ENCODE results near the gene GRK4. TPM values are rescaled to one million over a fixed set of nuclear protein-coding genes. Genes with fewer than 3 reads are reported as not detected.

GRK4 gene
- total RNA-seq, 1 donor from 2014 or later = 9.3 TPM

GRCh38 chr4:3071811-3072210 lies 108.4 kb downstream of the GRK4 start:
- peaks cover 10% of the 10 kb centered on the region for H3K4me1 Mint-ChIP-seq (ENCODE audit: unreplicated experiment)
- no peaks in the 10 kb centered on the region for H3K36me3 Mint-ChIP-seq
- TF ChIP-seq, protein P1, sequence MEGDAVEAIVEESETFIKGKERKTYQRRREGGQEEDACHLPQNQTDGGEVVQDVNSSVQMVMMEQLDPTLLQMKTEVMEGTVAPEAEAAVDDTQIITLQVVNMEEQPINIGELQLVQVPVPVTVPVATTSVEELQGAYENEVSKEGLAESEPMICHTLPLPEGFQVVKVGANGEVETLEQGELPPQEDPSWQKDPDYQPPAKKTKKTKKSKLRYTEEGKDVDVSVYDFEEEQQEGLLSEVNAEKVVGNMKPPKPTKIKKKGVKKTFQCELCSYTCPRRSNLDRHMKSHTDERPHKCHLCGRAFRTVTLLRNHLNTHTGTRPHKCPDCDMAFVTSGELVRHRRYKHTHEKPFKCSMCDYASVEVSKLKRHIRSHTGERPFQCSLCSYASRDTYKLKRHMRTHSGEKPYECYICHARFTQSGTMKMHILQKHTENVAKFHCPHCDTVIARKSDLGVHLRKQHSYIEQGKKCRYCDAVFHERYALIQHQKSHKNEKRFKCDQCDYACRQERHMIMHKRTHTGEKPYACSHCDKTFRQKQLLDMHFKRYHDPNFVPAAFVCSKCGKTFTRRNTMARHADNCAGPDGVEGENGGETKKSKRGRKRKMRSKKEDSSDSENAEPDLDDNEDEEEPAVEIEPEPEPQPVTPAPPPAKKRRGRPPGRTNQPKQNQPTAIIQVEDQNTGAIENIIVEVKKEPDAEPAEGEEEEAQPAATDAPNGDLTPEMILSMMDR (conservative IDR thresholded peaks at IDR 0.05) = no peak
- no peaks in the 10 kb centered on the region for H3K9me3 Mint-ChIP-seq
- DNase-seq (ENCODE audit: extremely low spot score, unreplicated experiment) = no peak
- peak overlapping the region; percentile 72 for H3K4me3 Mint-ChIP-seq
- no peak overlapping the region for H3K27ac Mint-ChIP-seq
- H3K27me3 Mint-ChIP-seq = no peaks in the 10 kb centered on the region

- H3K4me1 Mint-ChIP-seq (ENCODE audit: unreplicated experiment) = peaks cover 15% of the 10 kb centered on the region
- no peaks in the 10 kb centered on the region for H3K36me3 Mint-ChIP-seq
- no peaks in the 10 kb centered on the region for H3K27me3 Mint-ChIP-seq
- H3K27ac Mint-ChIP-seq = no peak overlapping the region
- H3K9me3 Mint-ChIP-seq = no peaks in the 10 kb centered on the region
- DNase-seq (ENCODE audit: extremely low spot score, unreplicated experiment) = no peak
- H3K4me3 Mint-ChIP-seq = no peak overlapping the region
- TF ChIP-seq, protein P1 (conservative IDR thresholded peaks at IDR 0.05) = no peak
Observed at GRCh38 chr4:3073158-3074077, 110.0 kb downstream of the GRK4 start.

DNA sequence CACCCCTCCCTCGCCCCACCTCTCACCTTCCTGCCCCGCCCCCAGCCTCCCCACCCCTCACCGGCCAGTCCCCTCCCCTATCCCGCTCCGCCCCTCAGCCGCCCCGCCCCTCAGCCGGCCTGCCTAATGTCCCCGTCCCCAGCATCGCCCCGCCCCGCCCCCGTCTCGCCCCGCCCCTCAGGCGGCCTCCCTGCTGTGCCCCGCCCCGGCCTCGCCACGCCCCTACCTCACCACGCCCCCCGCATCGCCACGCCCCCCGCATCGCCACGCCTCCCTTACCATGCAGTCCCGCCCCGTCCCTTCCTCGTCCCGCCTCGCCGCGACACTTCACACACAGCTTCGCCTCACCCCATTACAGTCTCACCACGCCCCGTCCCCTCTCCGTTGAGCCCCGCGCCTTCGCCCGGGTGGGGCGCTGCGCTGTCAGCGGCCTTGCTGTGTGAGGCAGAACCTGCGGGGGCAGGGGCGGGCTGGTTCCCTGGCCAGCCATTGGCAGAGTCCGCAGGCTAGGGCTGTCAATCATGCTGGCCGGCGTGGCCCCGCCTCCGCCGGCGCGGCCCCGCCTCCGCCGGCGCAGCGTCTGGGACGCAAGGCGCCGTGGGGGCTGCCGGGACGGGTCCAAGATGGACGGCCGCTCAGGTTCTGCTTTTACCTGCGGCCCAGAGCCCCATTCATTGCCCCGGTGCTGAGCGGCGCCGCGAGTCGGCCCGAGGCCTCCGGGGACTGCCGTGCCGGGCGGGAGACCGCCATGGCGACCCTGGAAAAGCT lies 110.9 kb downstream of the GRK4 start, which contains the start of the genes HTT and HTT-AS:
TSS of gene HTT (plus strand) at position 604 of the 768 bp plus-strand sequence. CDS start at position 749, 145 bp downstream.
TSS of gene HTT-AS (minus strand) at position 461 of the 768 bp plus-strand sequence.
- peaks cover 17% of the 10 kb centered on the region for H3K4me1 Mint-ChIP-seq (ENCODE audit: unreplicated experiment)
- no peaks in the 10 kb centered on the region for H3K27me3 Mint-ChIP-seq
- H3K36me3 Mint-ChIP-seq = peaks cover 1% of the 10 kb centered on the region
- H3K9me3 Mint-ChIP-seq = no peaks in the 10 kb centered on the region
- TF ChIP-seq, protein P1 (conservative IDR thresholded peaks at IDR 0.05) = peak; percentile 37
- peak within 1 kb of the TSS; percentile 98 for H3K27ac Mint-ChIP-seq
- peak; percentile 97 for DNase-seq (ENCODE audit: extremely low spot score, unreplicated experiment)
- H3K4me3 Mint-ChIP-seq = peak within 1 kb of the TSS; percentile 97

- Mint-ChIP-seq H3K4me1 (ENCODE audit: unreplicated experiment) (peaks cover 20% of the 10 kb centered on the region), H3K4me3 (peak overlapping the region; percentile 97), H3K9me3 (no peaks in the 10 kb centered on the region), H3K36me3 (peaks cover 6% of the 10 kb centered on the region), H3K27me3 (no peaks in the 10 kb centered on the region), H3K27ac (peak overlapping the region; percentile 98)
- TF ChIP-seq, protein P1 (conservative IDR thresholded peaks at IDR 0.05) = no peak
- peak; percentile 75 for DNase-seq (ENCODE audit: extremely low spot score, unreplicated experiment)
Observed at GRCh38 chr4:3074846-3075651, 111.7 kb downstream of the GRK4 start.

DNA sequence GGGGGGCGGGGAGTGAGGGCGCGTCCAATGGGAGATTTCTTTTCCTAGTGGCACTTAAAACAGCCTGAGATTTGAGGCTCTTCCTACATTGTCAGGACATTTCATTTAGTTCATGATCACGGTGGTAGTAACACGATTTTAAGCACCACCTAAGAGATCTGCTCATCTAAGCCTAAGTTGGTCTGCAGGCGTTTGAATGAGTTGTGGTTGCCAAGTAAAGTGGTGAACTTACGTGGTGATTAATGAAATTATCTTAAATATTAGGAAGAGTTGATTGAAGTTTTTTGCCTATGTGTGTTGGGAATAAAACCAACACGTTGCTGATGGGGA lies 112.2 kb downstream of the GRK4 start:
- TF ChIP-seq, protein P1 (conservative IDR thresholded peaks at IDR 0.05) = no peak
- Mint-ChIP-seq H3K4me1 (ENCODE audit: unreplicated experiment) (peaks cover 20% of the 10 kb centered on the region), H3K27ac (peak overlapping the region; percentile 98), H3K9me3 (no peaks in the 10 kb centered on the region), H3K27me3 (no peaks in the 10 kb centered on the region), H3K4me3 (peak overlapping the region; percentile 97), H3K36me3 (peaks cover 6% of the 10 kb centered on the region)
- no peak for DNase-seq (ENCODE audit: extremely low spot score, unreplicated experiment)
